ENCODE measurements around the gene LIAS. TPM values are rescaled to one million over a fixed set of nuclear protein-coding genes. Genes with fewer than 3 reads are reported as not detected.
A peak's percentile ranks its signal among the peaks of the same experiment; 100 is the strongest.

LIAS gene
- total RNA-seq, 4 donors from 2014 or later = 2.6 to 27.3 (median 13.0) TPM

GRCh38 chr4:39494354-39494753 is 35.5 kb downstream of the LIAS start:
- no peaks in the 10 kb centered on the region for H3K4me1 ChIP-seq
- H3K4me3 ChIP-seq = no peak overlapping the region
- H3K36me3 ChIP-seq = peaks cover 0 to 12% (median 4%) of the 10 kb centered on the region in 4 donors
- TF ChIP-seq POLR2A (IDR thresholded peaks at IDR 0.05) = no peak
- TF ChIP-seq, protein P1, sequence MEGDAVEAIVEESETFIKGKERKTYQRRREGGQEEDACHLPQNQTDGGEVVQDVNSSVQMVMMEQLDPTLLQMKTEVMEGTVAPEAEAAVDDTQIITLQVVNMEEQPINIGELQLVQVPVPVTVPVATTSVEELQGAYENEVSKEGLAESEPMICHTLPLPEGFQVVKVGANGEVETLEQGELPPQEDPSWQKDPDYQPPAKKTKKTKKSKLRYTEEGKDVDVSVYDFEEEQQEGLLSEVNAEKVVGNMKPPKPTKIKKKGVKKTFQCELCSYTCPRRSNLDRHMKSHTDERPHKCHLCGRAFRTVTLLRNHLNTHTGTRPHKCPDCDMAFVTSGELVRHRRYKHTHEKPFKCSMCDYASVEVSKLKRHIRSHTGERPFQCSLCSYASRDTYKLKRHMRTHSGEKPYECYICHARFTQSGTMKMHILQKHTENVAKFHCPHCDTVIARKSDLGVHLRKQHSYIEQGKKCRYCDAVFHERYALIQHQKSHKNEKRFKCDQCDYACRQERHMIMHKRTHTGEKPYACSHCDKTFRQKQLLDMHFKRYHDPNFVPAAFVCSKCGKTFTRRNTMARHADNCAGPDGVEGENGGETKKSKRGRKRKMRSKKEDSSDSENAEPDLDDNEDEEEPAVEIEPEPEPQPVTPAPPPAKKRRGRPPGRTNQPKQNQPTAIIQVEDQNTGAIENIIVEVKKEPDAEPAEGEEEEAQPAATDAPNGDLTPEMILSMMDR (IDR thresholded peaks at IDR 0.05) = no peak
- H3K27me3 ChIP-seq = no peaks in the 10 kb centered on the region
- in situ Hi-C loops (cut with MboI; ENCODE audit: low pct_ligation_motif_present in 1 of 4, low pct_unique_long_range_greater_than_20kb in 1 of 4, low sequenced_read_pairs in 3 of 4) = loop anchor here in 1 of 4 donors (25.0 kb wide), 1 partner anchor 468 kb away; no protein-coding TSS in a partner anchor
- intact Hi-C loops (cut with DNase I; ENCODE audit: low total_unique reads) = no loop called here
- H3K27ac ChIP-seq = no peak overlapping the region
- WGBS, 2 donors (ENCODE audit: low coverage in 1 of 2) = 86% methylated on average over 1 of the region's 1 CpG; no CpG with 5 or more reads in 1 of the 2 donors
- H3K9me3 ChIP-seq = no peaks in the 10 kb centered on the region
- no peak for DNase-seq

DNA sequence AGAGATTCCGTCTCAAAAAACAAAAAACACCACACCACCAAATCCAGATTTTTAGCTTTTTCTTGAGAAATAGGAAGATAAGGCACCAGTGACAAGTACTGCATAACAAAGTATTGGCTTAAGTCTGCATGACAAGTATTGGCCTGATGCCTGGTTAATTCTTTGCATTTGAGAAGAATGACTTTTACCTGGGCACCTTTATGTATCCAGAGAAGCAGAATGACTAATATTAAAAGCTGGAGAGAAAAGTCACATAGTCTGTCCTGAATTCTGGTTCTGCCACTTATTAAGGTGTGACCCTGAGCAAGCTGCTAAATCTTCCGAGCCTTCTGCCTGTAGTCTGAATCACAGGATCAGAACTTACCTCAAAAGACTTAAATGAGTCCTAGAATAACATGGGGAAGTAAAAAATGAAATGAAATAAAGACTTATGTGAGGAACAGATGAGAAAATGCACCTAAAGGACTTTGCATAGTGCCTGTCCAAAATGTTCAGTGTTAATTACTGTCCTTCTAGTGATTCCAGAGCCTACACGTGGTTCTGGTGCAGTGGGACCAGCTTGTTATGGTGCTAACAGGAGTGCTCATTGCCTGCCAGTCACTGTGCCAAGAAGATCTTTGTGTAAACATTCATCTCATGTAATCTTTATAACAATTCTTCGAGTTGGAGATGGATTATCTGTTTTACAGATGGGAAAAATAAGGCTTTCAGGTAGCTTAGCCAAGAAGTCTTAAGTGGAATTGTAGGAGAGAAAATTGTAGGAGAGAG is 36.8 kb downstream of the LIAS start:
- no peak overlapping the region for H3K27ac ChIP-seq
- H3K4me1 ChIP-seq = no peaks in the 10 kb centered on the region
- TF ChIP-seq, protein P1 (IDR thresholded peaks at IDR 0.05) = no peak
- TF ChIP-seq POLR2A (IDR thresholded peaks at IDR 0.05) (no peak), POLR2AphosphoS5 (IDR thresholded peaks at IDR 0.05) (no peak), EP300 (IDR thresholded peaks at IDR 0.05; ENCODE audit: low read depth) (no peak)
- intact Hi-C loops (cut with DNase I; ENCODE audit: low total_unique reads) (no loop called here), in situ Hi-C loops (cut with MboI; ENCODE audit: low pct_ligation_motif_present in 1 of 4, low pct_unique_long_range_greater_than_20kb in 1 of 4, low sequenced_read_pairs in 3 of 4) (loop anchor here in 1 of 4 donors (25.0 kb wide), 1 partner anchor 467 kb away; no protein-coding TSS in a partner anchor)
- no peaks in the 10 kb centered on the region for H3K9me3 ChIP-seq
- H3K4me3 ChIP-seq = no peak overlapping the region
- WGBS, 2 donors (ENCODE audit: low coverage in 1 of 2) = 54 to 57% methylated on average over 4 of the region's 4 CpGs
- no peak for DNase-seq
- H3K36me3 ChIP-seq = peaks cover 0 to 16% (median 8%) of the 10 kb centered on the region in 4 donors
- H3K27me3 ChIP-seq = no peaks in the 10 kb centered on the region

- H3K4me1 ChIP-seq = no peaks in the 10 kb centered on the region
- in situ Hi-C loops (cut with MboI; ENCODE audit: low pct_ligation_motif_present in 1 of 4, low pct_unique_long_range_greater_than_20kb in 1 of 4, low sequenced_read_pairs in 3 of 4) = loop anchor here in 1 of 4 donors (25.0 kb wide), 1 partner anchor 464 kb away; no protein-coding TSS in a partner anchor
- no peak overlapping the region for H3K4me3 ChIP-seq
- 93 to 100% methylated on average over 1 of the region's 1 CpG for WGBS, 2 donors (ENCODE audit: low coverage in 1 of 2)
- H3K27ac ChIP-seq = no peak overlapping the region
- H3K9me3 ChIP-seq = no peaks in the 10 kb centered on the region
- H3K27me3 ChIP-seq = no peaks in the 10 kb centered on the region
- peaks cover 0 to 37% (median 17%) of the 10 kb centered on the region in 4 donors for H3K36me3 ChIP-seq
- intact Hi-C loops (cut with DNase I; ENCODE audit: low total_unique reads) = no loop called here
- no peak for DNase-seq
- TF ChIP-seq, protein P1 (IDR thresholded peaks at IDR 0.05) = no peak
- TF ChIP-seq POLR2AphosphoS5 (IDR thresholded peaks at IDR 0.05) = peak in 1 of 3 donors; percentile 16
Measured at GRCh38 chr4:39497909-39498726, 39.3 kb downstream of the LIAS start.

GRCh38 chr4:39498727-39499020 is 39.8 kb downstream of the LIAS start:
- H3K27me3 ChIP-seq = no peaks in the 10 kb centered on the region
- H3K4me1 ChIP-seq = no peaks in the 10 kb centered on the region
- no peak for DNase-seq
- H3K9me3 ChIP-seq = no peaks in the 10 kb centered on the region
- peaks cover 0 to 42% (median 20%) of the 10 kb centered on the region in 4 donors for H3K36me3 ChIP-seq
- intact Hi-C loops (cut with DNase I; ENCODE audit: low total_unique reads) (no loop called here), in situ Hi-C loops (cut with MboI; ENCODE audit: low pct_ligation_motif_present in 1 of 4, low pct_unique_long_range_greater_than_20kb in 1 of 4, low sequenced_read_pairs in 3 of 4) (loop anchor here in 1 of 4 donors (25.0 kb wide), 1 partner anchor 464 kb away; no protein-coding TSS in a partner anchor)
- TF ChIP-seq POLR2A (IDR thresholded peaks at IDR 0.05) = no peak
- no peak overlapping the region for H3K4me3 ChIP-seq
- no peak overlapping the region for H3K27ac ChIP-seq

Data from transverse colon (tissue), 4 donors.